ENCODE data around the gene NDUFAF2. TPM values are rescaled to one million over a fixed set of nuclear protein-coding genes. Genes with fewer than 3 reads are reported as not detected.
A peak's percentile ranks its signal among the peaks of the same experiment; 100 is the strongest.
"Not testable (repeated sequence)": the region's sequence is repeated elsewhere in the genome, so short reads cannot be mapped to it uniquely, and the experiment has no call there.

The NDUFAF2 gene
- total RNA-seq, 2 donors from 2014 or later: 18.4 to 30.5 TPM

GRCh38 chr5:61163905-61164304 is 218.9 kb downstream of the NDUFAF2 start:
- ATAC-seq (no peak), DNase-seq (ENCODE audit: low spot score in 2 of 2) (no peak)
- Mint-ChIP-seq H3K27ac (no peak overlapping the region), H3K9me3 (peaks cover 0 to 5% of the 10 kb centered on the region in 2 donors), H3K36me3 (peaks cover 31 to 47% of the 10 kb centered on the region in 2 donors)

- Mint-ChIP-seq H3K9me3 (peaks cover 0 to 5% of the 10 kb centered on the region in 2 donors), H3K27ac (no peak overlapping the region), H3K36me3 (peaks cover 11 to 16% of the 10 kb centered on the region in 2 donors)
- DNase-seq (ENCODE audit: low spot score in 2 of 2) (no peak), ATAC-seq (no peak)
Observed at GRCh38 chr5:61167382-61167781, 222.4 kb downstream of the NDUFAF2 start.

- ATAC-seq (no peak), DNase-seq (ENCODE audit: low spot score in 2 of 2) (no peak)
- Mint-ChIP-seq H3K36me3 (peaks cover 0 to 4% of the 10 kb centered on the region in 2 donors), H3K9me3 (no peaks in the 10 kb centered on the region), H3K27ac (no peak overlapping the region)
Observed at GRCh38 chr5:61168951-61169350, 223.9 kb downstream of the NDUFAF2 start.

GRCh38 chr5:61171479-61171878 is 226.5 kb downstream of the NDUFAF2 start:
- Mint-ChIP-seq H3K36me3 (no peaks in the 10 kb centered on the region), H3K9me3 (no peaks in the 10 kb centered on the region), H3K27ac (no peak overlapping the region)
- DNase-seq (ENCODE audit: low spot score in 2 of 2) (no peak), ATAC-seq (no peak)

GRCh38 chr5:61176631-61177030 is 231.6 kb downstream of the NDUFAF2 start:
- Mint-ChIP-seq H3K9me3 (peaks cover 0 to 4% of the 10 kb centered on the region in 2 donors), H3K27ac (no peak overlapping the region), H3K36me3 (no peaks in the 10 kb centered on the region)
- ATAC-seq (no peak), DNase-seq (ENCODE audit: low spot score in 2 of 2) (no peak)

- no peak for ATAC-seq
- Mint-ChIP-seq H3K9me3 (peaks cover 0 to 4% of the 10 kb centered on the region in 2 donors), H3K36me3 (no peaks in the 10 kb centered on the region), H3K27ac (no peak overlapping the region)
- no peak for DNase-seq (ENCODE audit: low spot score in 2 of 2)
Observed at GRCh38 chr5:61177070-61177469, 232.1 kb downstream of the NDUFAF2 start.

- Mint-ChIP-seq H3K9me3 (peaks cover 0 to 4% of the 10 kb centered on the region in 2 donors), H3K27ac (no peak overlapping the region), H3K36me3 (no peaks in the 10 kb centered on the region)
- DNase-seq (ENCODE audit: low spot score in 2 of 2): no peak
- no peak for ATAC-seq
Observed at GRCh38 chr5:61177716-61178115, 232.7 kb downstream of the NDUFAF2 start.

- DNase-seq (ENCODE audit: low spot score in 2 of 2) (no peak), ATAC-seq (no peak)
- peaks cover 0 to 4% of the 10 kb centered on the region in 2 donors for H3K9me3 Mint-ChIP-seq
- no peak overlapping the region for H3K27ac Mint-ChIP-seq
- H3K36me3 Mint-ChIP-seq: no peaks in the 10 kb centered on the region
Observed at GRCh38 chr5:61178702-61179101, 233.7 kb downstream of the NDUFAF2 start.

- H3K27ac Mint-ChIP-seq: no peak overlapping the region
Observed at GRCh38 chr5:61180886-61181285, 235.9 kb downstream of the NDUFAF2 start.

GRCh38 chr5:61182449-61182848 is 237.4 kb downstream of the NDUFAF2 start:
- ATAC-seq (no peak), DNase-seq (ENCODE audit: low spot score in 2 of 2) (no peak)
- peaks cover 10 to 14% of the 10 kb centered on the region in 2 donors for H3K9me3 Mint-ChIP-seq
- peaks cover 8 to 11% of the 10 kb centered on the region in 2 donors for H3K36me3 Mint-ChIP-seq
- H3K27ac Mint-ChIP-seq: no peak overlapping the region

More at GRCh38 chr5:61180886-61181285, 235.9 kb downstream of the NDUFAF2 start:
- DNase-seq (ENCODE audit: low spot score in 2 of 2): no peak
- no peak for ATAC-seq
- Mint-ChIP-seq H3K9me3 (peaks cover 0 to 4% of the 10 kb centered on the region in 2 donors), H3K36me3 (no peaks in the 10 kb centered on the region)

GRCh38 chr5:61183538-61183937 is 238.5 kb downstream of the NDUFAF2 start:
- no peak for ATAC-seq
- DNase-seq (ENCODE audit: low spot score in 2 of 2): no peak
- no peak overlapping the region for H3K27ac Mint-ChIP-seq
- peaks cover 9 to 14% of the 10 kb centered on the region in 2 donors for H3K36me3 Mint-ChIP-seq
- peaks cover 12% of the 10 kb centered on the region in 2 donors for H3K9me3 Mint-ChIP-seq

- H3K36me3 Mint-ChIP-seq: peaks cover 9 to 14% of the 10 kb centered on the region in 2 donors
Observed at GRCh38 chr5:61184708-61185107, 239.7 kb downstream of the NDUFAF2 start.

GRCh38 chr5:61186634-61187033 is 241.6 kb downstream of the NDUFAF2 start:
- Mint-ChIP-seq H3K9me3 (peaks cover 12% of the 10 kb centered on the region in 2 donors), H3K27ac (no peak overlapping the region), H3K36me3 (peaks cover 9 to 14% of the 10 kb centered on the region in 2 donors)
- ATAC-seq (no peak), DNase-seq (ENCODE audit: low spot score in 2 of 2) (no peak)

More at GRCh38 chr5:61184708-61185107, 239.7 kb downstream of the NDUFAF2 start:
- Mint-ChIP-seq H3K27ac (no peak overlapping the region), H3K9me3 (peaks cover 12% of the 10 kb centered on the region in 2 donors)
- DNase-seq (ENCODE audit: low spot score in 2 of 2) (no peak), ATAC-seq (no peak)

GRCh38 chr5:61187352-61187751 is 242.3 kb downstream of the NDUFAF2 start:
- not testable (repeated sequence) for DNase-seq (ENCODE audit: low spot score in 2 of 2); ATAC-seq; H3K27ac Mint-ChIP-seq
- peaks cover 9 to 14% of the 10 kb centered on the region in 2 donors for H3K36me3 Mint-ChIP-seq
- peaks cover 12% of the 10 kb centered on the region in 2 donors for H3K9me3 Mint-ChIP-seq

GRCh38 chr5:61187826-61188225 is 242.8 kb downstream of the NDUFAF2 start:
- H3K9me3 Mint-ChIP-seq: peaks cover 12% of the 10 kb centered on the region in 2 donors
- H3K27ac Mint-ChIP-seq; DNase-seq (ENCODE audit: low spot score in 2 of 2); ATAC-seq: not testable (repeated sequence)
- H3K36me3 Mint-ChIP-seq: peaks cover 9 to 14% of the 10 kb centered on the region in 2 donors

GRCh38 chr5:61198606-61199005 is 253.6 kb downstream of the NDUFAF2 start:
- H3K27ac Mint-ChIP-seq: no peak overlapping the region
- H3K36me3 Mint-ChIP-seq: peaks cover 22 to 25% of the 10 kb centered on the region in 2 donors
- ATAC-seq: no peak
- DNase-seq (ENCODE audit: low spot score in 2 of 2): no peak
- peaks cover 21 to 28% of the 10 kb centered on the region in 2 donors for H3K9me3 Mint-ChIP-seq

GRCh38 chr5:61200582-61201155 is 255.7 kb downstream of the NDUFAF2 start:
- peaks cover 27 to 37% of the 10 kb centered on the region in 2 donors for H3K9me3 Mint-ChIP-seq
- peak in 1 of 2 donors; percentile 9 for ATAC-seq
- H3K36me3 Mint-ChIP-seq: peaks cover 18 to 37% of the 10 kb centered on the region in 2 donors
- DNase-seq (ENCODE audit: low spot score in 2 of 2): no peak
- H3K27ac Mint-ChIP-seq: no peak overlapping the region

GRCh38 chr5:61202213-61202612 is 257.2 kb downstream of the NDUFAF2 start:
- Mint-ChIP-seq H3K27ac (peak overlapping the region in 1 of 2 donors; percentile 89), H3K36me3 (peaks cover 26 to 46% of the 10 kb centered on the region in 2 donors), H3K9me3 (peaks cover 33 to 41% of the 10 kb centered on the region in 2 donors)
- ATAC-seq (peak; percentile 78 to 96), DNase-seq (ENCODE audit: low spot score in 2 of 2) (peak in 1 of 2 donors; percentile 5)
